DMS114 treated with DMSO at 0.1 percent for 48 hours (cell line): ENCODE results near the gene CAMSAP1.

ENCODE experiments used
- DNase-seq: peaks from one replicate; lab custom pipeline; 2025; ENCODE audit not compliant: unreplicated experiment; lab: John Stamatoyannopoulos, UW

CAMSAP1 gene

DNA sequence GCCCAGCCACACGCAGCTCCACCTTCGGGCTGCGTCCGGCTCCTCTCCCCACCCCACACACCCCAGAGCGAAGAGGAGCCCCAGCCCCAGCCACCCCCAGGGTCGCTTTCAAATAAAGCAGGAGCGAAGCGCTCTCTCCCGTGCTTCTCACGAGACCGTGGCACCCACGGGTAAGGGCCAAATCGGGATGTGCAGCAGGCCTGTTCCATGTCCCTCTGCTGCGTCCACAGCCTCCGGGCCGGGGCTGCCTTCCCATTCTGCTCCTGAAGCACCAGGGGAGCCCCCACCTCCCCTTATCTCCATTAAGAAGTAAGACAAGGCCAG lies 145.5 kb downstream of the CAMSAP1 start:
- DNase-seq = no peak

DNA sequence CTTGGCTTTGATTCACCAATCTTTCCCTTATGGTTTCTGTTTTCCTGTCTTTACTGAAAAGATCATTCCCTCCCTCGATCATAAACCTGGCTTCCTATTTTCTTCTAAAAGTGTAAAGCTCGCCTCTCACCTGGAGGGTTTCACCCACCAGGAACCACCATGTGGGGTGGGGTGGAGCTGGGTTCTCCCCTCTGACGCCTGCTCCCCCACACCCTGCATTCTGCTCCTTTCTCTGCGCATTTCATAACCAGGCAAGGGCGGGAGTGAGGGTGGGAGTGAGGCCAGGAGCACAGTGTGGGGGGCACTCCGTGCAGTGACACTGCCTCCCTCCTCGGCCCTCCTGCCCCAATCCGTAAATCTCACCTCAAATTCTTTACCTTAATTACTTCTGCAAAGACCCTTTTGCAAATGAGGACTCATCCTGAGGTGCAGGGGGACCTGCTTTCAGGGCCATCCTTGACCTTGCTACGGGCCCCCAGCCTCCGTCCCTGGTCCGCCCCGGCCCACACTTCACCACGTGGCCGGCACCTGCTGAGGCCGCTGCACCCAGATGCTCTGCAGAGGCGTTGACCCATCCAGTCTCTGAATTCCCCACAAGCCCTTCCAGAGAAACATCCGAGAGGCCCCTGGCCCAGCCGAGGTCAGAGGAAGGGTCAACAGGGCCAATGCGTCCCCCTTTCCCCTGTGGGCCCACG lies 146.0 kb downstream of the CAMSAP1 start:
- DNase-seq = no peak

GRCh38 chr9:135760465-135760864 lies 146.9 kb downstream of the CAMSAP1 start:
- DNase-seq = no peak

GRCh38 chr9:135759676-135760300 lies 147.6 kb downstream of the CAMSAP1 start:
- DNase-seq = no peak

GRCh38 chr9:135758870-135759269 lies 148.5 kb downstream of the CAMSAP1 start:
- DNase-seq = no peak
